Activated T-helper 1 cell treated with anti-CD3 and anti-CD28 coated beads, Interleukin-2, amount 50 U/mL, for 16 hours (primary cell): ENCODE measurements around the gene GATA1.
A peak's percentile ranks its signal among the peaks of the same experiment; 100 is the strongest.

Source experiments
- DNase-seq, 2 donors: peaks; one replicate each; pipeline ENCODE4 v3.0.0-alpha.2; 2020; ENCODE audit warnings: low read depth in 1 of 2, low spot score in 1 of 2

Gene GATA1

DNA sequence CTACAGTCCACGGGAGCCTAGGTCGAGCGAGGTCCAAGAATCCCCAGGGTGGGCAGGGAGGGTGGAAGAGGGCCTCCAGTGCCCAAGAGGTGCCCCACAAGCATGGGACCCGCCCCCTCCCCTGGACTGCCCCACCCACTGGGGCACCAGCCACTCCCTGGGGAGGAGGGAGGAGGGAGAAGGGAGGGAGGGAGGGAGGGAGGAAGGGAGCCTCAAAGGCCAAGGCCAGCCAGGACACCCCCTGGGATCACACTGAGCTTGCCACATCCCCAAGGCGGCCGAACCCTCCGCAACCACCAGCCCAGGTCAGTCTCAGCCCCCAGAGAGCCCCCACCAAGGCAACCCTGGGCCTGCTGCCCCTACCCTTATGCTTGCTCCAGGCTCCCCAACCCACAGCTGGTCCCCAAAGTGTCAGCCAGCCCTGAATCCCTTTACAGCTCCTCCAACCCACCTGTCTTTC, at the start of gene GATA1:
Gene GATA1 (plus strand): TSS at position 250 of the 460 bp plus-strand sequence. CDS start 4,520 bp downstream, outside the sequence.
- no peak for DNase-seq

DNA sequence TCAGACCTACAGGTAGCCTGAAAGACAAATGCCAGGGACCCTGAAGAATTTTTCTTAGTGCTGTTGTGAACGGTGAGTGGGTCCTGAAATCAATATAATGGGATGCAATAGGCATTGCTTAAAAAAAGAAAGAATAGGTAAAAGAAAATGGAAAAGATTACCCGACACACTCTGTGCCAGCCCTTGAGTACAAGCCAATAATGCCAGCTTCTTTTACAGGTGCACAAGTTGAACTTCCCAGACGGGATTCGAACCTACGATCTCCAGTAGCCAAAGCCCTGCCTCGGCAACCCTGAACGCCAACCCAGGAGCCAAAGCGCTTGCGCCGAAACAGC, 49.5 kb upstream of the GATA1 start:
- DNase-seq, result no peak

DNA sequence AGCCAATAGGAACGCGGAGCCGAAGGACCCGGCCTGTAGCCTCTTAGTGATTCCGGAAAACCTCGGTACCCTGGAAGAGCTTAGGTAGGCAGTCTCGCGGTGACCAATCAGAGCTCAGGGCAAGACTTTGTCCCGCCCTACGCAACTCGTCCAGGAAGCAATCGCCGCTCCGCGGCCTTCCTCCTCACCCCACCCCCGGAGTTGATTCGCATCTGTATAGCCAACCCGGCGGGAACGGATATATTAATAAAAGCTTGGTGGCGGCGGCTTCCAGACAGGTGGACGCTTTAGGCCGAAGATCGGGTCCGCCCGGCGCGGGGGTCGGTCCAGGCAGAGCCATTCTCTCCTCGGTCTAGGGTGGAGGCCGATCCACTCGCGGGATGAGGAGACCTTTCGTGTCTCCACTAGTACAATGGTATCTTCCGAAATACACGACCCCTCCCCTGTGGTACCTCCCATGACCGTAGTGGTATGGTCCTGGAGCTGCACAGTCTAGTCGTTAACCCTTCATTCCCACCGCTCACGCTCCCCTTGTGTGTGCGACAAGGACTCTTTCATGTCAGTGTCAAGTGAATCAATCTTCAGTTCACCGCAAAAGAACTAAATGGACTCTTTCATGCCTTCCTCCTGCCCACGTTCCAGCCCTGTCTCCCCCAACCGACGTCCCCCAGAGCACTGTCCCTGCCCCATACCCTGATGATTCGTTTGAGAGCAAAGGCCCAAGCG, 49.0 kb upstream of the GATA1 start:
- DNase-seq, result peak; percentile 65 to 78

DNA sequence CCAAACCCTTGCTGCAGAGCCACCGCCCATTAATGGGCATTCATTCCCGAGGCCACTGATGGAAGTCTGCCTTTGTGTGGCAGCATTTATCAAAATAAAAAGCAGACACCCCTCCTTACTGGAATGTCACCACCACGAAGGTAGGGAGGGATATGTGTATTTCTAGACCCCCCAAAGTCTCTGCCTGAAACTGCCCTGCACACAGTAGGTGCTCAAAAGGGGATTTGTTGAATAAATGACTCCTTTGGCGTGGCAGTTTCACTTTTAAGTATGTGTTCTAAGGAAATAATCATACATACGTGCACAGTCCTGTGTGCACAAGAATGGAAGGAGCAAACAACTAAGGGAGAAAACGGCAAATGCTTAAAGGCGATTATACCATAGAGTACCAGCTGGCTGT, 48.5 kb upstream of the GATA1 start:
- no peak for DNase-seq

DNA sequence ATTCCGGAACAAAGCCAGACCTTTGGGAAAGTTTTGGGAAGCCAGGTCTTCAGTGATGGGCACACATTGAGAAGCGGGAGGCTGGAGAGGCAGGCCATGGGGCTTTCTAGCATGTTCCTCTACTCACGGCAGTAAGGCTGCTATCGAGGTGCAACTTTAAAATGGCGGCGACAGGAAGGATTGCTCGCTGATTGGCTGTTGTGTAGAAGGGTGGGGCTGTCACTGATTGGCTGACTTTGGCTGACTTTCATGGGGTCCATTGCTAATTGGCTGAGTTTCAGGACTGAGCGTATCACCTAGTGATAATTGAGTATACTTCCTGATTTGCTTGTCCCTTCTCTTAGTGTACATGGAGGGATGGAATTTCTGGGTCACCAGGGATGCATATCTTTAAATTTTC, 44.6 kb upstream of the GATA1 start:
- DNase-seq, result no peak

DNA sequence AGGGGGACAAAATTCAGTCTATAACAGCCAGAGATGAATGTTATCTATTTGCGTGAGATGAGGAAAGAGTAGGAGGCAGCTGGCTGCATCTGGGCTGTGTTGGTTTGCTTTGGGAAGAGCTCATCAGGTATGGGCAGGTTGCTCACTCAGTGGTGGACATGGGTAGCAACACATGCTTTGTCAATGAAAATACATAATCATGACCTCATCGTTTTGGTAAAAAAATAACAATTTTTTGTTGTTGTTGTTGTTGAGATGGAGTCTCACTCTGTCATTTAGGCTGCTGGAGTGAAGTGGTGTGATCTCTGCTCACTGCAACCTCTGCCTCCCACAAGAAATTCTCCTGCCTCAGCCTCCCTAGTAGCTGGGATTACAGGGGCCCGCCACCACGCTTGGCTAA, 41.2 kb upstream of the GATA1 start:
- no peak for DNase-seq

DNA sequence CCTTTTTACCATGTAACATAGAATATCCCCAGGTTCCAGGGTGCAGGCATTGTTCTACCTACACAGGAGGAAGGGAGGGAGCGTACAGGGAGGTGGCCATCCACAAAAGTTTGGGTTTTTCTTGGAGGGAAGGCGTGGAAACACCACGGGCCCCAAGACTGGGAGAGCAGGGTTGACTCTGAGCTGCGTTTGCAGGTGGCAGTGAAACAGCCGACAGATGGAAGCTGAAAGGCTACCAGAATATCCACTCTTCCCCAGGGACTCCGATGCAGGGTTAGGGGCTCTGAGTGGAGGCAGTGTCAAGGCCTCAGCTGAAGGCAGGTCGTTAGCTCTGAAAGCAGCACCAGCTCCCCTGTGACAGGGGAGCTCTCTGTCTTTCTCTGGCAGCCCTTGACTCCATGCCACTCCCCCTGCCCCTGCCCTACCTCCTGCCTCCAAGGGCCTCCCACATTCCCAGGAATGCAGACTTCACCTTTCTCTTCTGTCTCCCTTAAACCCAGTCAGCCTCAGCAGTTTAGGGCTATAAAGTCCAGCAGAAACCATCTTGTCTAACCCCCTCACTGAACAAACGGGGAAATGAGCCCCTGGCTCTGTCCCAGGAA, 38.9 kb upstream of the GATA1 start:
- DNase-seq, result no peak

DNA sequence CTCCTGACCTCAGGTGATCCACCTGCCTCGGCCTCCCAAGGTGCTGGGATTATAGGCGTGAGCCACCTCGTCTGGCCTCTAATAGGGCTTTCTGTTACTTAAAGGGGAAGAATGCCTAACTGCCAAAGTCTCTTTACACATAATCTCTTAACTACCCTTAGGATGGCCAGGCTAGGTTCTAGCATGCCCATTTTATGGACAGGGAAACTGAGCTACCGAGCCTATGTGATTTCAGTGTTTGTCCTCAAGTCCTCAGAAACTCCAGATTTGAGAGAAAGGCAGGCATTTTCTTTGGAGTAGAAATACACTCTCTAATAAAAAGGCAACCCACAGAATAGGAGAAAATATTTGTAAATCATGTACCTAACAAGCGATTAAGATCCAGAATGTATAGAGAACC, 37.2 kb upstream of the GATA1 start:
- DNase-seq, result no peak

DNA sequence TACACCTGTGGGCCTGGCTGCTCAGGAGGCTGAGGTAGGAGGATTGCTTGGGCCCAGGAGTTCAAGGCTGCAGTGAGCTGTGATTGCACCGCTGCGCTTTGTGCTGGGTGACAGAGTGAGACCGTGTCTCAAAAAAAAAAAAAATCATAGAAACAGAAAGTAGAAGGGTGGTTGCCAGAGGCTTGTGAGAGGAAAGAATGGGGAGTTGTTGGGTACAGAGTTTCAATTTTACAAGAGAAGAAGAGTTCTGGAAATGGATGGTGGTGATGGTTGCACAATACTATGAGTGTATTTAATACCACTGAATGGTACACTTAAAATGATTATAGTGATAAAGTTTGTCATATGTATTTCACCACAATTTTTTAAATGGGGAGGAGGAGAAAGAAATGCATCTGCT, 35.0 kb upstream of the GATA1 start:
- no peak for DNase-seq

DNA sequence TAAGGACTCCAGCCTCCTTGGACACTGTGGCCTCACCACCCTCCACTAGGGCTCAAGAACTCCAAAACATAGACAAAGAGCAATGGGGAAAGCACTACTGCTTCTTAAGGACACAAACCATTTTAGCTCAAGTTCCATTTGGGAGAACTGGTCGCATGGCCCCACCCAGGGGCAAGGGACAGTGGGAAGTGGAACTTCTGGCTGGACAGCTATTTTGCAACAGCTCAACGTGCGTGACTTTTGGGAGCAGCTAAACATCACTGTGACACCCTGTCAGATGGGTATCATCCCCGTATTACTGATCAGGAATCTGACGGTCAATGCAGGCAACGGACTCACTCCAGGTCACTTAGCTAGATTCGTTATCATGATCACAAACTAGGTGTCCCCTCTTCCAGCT, 33.9 kb upstream of the GATA1 start:
- no peak for DNase-seq

DNA sequence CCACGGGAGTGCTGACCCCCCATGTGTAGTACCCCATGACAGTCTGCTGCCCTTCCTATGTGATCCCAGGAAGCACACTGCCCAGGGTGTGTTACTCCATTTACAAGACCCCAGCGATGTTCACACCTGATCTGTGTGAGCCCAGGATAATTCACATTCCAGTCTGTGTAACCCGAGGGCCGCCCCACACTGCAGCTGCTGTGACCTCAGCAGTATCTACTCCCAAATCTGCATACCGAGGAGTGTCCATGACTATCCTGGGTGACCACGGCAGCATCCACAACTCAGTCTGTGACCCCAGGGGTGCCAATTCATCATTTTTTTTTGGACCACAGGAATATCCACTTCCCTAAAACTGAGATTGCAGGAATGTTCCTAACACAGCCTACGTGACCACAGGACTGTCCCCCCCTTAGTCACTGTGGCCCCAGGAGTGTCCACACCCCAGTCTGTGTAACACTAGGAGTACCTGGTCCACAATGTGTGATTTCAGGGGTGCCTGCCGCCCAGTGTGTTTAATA, 32.6 kb upstream of the GATA1 start:
- no peak for DNase-seq

DNA sequence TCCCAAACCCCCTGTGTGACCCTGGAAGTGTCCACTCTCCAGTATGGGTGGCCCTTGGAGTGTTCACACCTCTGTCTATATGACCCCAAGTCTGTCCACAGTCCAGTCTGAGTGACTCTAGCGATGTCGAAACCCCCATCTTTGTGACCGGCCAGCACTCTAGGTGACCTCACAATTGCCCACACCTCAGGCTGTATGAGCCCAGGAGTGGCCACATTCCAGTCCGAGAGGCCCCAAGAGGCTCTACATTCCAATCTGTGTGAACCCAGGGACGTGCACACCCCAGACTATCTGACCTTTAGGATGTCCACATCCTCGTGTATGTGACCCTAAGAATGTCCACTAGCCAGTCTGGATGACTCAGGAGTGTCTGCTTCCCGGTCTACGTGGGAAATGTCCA, 32.2 kb upstream of the GATA1 start:
- no peak for DNase-seq

DNA sequence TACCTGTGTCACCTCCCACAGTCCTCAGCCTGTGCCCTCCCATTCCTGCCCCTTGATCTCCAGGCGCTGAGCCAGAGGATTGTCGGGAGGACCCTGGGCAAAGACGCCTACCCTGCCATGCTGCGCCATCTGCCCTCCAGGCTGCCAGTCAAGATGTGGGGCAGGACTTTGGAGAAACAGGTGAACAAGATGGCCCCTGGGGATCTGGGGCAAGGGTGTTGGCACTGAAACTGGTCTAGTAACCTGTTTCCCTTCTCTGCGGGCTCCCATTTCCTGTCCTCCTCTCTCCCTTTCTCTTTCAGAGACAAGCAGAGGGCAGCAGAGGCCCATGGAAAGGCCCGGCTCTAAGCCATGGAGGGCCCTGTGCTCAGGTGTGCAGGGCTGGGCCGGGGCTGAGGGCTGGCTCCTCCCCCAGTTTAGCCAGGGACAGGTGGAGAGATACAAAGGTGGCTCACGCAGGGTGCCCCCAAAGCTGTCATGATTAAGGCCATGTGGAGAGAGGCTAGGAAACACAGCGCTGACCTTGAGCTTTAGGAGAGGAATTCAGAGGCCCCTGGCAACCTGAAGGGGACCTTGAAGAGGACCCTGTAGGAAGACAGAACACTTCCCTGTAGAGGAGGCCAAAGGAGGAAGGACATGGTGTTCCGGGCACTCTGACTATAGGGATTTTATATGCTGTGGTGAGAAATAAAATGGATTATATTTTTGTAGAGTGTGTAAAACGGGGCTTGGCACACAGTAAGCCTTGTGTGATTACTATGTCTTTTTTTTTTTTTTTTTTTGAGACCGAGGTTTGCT, 24.5 kb upstream of the GATA1 start, which contains the start of gene GLOD5:
Gene GLOD5 (plus strand): TSS at position 74 of the 798 bp plus-strand sequence. CDS start 44 bp downstream, at position 118.
- no peak for DNase-seq

DNA sequence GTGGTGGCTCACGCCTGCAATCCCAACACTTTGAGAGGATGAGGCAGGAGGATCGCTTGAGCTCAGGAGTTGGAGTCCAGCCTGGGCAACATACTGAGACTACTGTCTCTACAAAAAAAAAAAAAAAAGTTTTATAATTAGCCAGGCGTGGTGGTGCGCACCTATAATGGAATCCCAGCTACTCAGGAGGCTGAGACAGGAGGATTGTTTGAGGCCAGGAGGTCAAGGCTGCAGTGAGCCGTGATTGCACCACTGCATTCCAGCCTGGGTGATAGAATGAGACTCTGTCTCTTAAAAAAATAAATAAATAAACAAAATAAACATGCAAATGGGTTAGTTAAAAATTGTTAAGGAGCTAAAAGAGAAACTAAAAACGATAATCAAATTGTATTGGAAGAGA, 17.2 kb upstream of the GATA1 start:
- no peak for DNase-seq

DNA sequence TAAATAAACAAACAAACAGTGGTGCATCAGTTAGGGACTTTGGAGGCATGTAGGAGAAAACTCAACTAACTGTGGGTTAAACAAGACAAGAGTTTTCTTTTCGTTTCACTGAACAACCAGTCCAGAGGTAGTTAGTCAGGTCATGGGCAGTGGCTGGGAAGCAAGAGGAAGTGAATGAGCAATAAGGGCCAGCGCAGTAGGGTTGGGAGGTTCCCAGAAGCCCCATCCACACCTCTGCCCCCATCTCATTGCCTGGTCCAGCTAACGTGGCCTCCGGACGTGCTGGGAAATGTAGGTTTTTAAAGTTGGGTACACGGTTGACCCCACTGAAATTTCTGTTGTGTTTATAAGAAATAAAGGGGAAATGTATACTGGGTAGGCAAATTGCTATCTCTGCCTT, 16.1 kb upstream of the GATA1 start:
- no peak for DNase-seq

DNA sequence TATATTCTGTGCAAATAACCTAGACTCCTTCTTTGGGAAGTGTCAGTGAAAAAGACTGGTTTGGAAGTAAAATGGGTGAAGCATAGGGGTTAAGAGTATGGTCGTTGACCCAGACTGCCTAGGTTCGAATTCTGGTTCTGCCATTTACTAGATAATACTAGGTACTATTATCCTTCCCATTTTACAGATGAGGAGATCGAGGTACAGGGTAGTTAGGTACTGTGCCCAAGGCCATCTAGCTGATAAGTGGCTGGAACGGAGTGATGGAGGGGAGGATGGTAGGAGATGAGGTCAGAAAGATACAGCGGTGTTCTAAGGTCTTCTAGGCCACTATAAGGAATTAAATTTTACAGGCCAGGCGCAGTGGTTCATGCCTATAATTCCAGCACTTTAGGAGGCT, 13.8 kb upstream of the GATA1 start:
- DNase-seq, result no peak

DNA sequence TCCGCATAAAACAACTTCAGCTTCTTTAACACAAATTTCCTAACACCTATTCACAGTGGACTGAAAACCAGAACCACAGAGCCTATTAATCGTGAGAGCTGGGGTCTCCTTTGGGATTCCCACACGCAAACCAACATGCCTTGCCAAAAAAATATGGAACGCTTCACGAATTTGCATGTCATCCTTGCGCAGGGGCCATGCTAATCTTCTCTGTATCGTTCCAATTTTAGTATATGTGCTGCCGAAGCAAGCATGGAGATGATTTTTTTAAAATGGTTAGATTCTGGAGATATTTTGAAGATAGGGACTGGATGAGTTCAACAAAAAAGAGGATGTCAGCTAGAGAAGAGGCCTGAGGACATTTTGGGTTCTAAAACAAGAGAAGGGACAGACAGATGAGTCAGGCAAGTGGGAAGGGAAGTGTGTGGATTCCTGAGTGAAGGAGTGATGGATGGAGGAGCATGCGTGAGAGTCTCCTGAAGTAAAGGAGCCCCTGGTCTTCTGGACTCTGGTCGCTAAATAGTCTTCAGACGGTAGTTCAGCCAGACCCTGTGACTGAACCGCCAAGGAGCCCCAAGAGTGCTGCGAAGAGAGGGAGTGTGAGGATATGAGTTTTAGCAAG, 9.5 kb upstream of the GATA1 start:
- DNase-seq, result no peak

DNA sequence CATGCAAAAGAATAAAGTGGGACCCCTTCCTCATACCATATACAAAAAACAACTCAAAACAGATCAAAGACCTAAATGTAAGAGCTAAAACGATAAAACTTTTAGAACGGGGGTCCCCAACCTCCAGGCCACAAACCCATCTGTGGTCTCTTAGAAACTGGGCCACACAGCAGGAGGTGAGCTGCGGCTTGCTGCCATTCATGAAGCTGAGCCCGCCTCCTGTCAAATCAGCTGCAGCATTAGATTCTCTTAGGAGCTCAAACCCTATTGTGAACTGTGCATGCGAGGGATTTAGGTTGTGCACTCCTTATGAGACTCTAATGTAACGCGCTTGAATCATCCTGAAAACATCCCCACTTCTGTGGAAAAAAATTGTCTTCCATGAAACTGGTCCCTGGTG, 7.0 kb upstream of the GATA1 start:
- no peak for DNase-seq

DNA sequence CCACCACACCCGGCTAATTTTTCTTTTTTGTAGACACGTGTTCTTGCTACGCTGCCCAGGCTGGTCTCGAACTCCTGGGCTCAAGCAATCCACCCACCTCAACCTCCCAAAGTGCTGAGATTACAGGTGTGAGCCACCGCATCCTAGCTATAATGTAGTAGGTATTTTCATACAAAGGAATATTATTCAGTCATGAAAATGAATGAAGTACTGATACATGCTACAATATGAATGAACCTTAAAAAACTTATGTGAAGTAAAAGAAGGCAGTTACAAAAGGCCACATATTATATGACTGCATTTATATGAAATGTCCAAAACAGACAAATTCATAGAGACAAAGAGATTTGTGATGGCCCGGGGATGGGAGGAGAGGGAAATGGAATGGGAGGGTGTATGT, 4.7 kb upstream of the GATA1 start:
- DNase-seq, result no peak

DNA sequence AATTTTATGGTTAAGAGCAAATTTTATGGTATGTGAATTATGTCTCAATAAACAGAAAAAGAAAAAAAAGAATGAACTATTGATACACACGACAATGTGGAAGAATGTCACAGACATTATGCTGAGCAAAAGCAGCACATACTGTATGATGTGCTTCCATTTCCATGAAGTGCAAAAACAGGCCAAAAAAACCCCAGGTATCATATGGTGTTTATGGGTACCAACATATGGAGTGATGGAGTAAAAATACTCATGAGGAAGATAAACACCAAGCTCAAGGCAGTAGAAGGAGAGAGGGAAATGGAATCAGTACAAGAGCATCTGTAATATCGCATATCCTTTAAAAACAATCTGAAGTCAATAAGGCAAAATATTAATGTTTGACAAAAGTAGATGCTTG, 4.2 kb upstream of the GATA1 start:
- DNase-seq, result no peak

DNA sequence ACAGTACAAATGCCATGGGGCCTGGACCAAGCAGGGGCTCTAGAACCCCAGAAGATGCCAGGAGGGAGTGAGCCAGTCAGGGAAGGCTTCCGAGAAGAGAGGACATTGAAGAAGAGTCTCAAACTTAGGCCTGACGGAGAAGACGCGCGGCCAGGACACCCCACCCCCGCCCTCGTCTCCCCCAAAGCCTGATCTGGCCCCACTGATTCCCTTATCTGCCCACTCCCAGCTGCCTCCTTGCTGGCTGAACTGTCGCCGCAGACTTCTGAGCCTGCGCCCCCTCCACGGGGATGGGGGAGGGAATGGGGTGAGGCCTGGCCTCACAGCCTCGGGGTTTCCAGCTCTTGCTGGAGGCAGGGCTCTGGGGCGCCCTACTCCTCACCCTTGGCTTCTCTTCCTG, 3.6 kb upstream of the GATA1 start:
- no peak for DNase-seq

DNA sequence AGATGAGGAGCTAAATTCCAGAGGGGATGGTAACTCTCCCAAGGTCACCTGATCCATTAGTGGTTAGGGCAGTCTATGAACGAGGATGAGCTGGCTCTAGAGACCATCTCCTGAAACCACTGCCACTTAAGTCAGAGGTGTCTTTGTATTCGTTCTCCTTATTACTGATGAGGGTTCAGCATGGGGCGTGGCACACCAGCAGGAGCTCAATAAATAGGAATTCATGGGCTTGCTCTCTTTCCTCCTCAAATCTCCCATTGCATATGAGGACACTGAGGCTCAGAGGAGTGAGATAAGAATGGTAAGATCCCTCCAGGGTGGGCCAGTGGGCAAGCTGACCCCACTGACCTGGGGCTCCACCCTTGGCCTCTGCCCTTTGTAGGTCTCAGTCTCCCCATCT, 1.7 kb upstream of the GATA1 start:
- no peak for DNase-seq
